Stromal cell of bone marrow (primary cell): ENCODE measurements around the gene UMPS.
"Not testable (repeated sequence)": the region's sequence is repeated elsewhere in the genome, so short reads cannot be mapped to it uniquely, and the experiment has no call there.

Experiments used
- DNase-seq: peaks from one replicate; pipeline ENCODE4 v3.0.0-alpha.2; 2012; ENCODE audit warnings: low read depth

Gene UMPS

GRCh38 chr3:124707223-124707622, 23.0 kb upstream of the UMPS start:
- DNase-seq = not testable (repeated sequence)

GRCh38 chr3:124707656-124708062, 22.6 kb upstream of the UMPS start:
- peak; percentile 80 for DNase-seq

GRCh38 chr3:124714223-124714853, 15.9 kb upstream of the UMPS start:
- DNase-seq = peak; percentile 3

DNA sequence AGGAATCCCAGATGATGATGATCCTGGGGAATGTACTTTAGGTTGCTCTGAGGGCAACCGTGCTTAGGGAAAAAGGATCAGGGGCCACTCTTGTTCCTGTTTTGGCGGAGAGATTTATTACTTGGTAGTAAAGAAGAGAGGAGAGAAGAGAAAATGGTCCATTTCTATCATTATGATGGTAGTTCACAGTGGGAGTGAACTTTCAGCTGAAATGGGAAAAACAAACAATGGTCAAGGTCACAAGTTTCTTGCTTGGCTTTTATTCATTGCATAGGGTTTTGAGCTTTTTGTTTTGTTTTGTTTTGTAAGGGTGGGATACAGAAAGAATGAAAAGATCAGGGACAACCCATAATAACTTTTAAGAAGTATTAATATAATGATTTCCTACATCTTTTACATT, 7.7 kb upstream of the UMPS start:
- DNase-seq = no peak

GRCh38 chr3:124730941-124731297, 667 bp downstream of the UMPS start:
- DNase-seq = no peak

- no peak for DNase-seq
Measured at GRCh38 chr3:124731760-124732159, 1.5 kb downstream of the UMPS start.

GRCh38 chr3:124741027-124741426, 10.8 kb downstream of the UMPS start:
- DNase-seq = peak; percentile 64

DNA sequence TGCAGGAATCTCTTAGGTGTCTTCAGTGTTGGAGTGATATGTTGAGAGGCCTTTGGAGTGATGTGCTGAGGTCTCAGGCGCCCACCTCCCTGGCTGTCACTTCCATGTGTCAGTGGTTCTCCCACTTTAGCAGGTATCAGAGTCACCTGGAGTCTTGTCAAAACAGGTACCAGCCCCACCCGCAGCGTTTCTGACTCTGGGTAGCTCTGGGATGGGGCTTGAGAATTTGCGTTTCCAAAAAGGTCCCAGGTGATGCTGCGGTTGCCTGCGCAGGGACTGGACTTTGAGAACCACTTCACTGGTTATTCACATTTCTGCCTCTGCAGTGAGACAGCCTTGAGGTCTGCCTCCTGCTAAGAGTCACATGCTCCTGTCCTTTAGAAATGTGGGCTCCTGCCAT, 15.5 kb downstream of the UMPS start:
- no peak for DNase-seq

DNA sequence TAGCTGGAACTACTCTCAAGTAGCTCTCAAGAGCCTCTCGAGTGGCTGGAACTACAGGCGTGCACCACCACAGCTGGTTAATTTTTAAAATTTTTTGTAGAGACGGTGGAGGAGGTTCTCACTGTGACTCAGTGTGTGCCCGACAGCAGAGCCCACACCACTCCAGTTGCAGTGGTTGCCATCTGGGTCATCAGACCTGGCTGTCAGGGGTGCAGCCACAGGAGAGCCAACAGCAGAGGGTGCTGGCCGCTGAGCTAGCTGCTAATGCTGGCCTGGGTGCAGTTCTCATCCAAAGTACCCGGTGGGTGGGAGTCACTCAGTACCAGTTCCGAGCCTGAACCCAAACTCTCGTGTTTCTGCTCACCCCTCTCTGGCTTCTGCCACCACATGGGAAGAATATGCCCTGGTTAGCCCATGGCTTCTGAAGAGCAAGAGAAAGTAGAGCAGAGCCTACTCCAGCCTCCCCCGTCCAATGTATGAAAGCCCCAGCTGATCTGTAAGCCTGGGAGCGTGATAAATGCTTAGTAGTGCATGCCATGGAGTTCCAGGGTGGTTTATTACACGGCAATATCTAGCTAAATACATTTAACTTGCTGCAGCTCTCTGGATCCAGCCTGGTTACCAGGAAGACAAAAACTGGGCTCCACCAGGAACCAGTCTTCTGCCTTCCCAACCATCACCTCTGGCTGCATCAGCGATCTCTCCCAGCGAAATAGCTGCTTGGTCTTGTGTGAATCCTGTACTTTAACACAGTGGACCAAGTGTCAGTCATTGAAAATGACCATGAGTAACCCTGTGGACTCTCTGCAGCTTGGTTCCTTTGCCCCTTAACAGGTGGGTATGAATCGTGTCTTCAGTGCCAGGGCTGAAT, 17.1 kb downstream of the UMPS start:
- no peak for DNase-seq

- no peak for DNase-seq
Measured at GRCh38 chr3:124748560-124749198, 18.4 kb downstream of the UMPS start.

DNA sequence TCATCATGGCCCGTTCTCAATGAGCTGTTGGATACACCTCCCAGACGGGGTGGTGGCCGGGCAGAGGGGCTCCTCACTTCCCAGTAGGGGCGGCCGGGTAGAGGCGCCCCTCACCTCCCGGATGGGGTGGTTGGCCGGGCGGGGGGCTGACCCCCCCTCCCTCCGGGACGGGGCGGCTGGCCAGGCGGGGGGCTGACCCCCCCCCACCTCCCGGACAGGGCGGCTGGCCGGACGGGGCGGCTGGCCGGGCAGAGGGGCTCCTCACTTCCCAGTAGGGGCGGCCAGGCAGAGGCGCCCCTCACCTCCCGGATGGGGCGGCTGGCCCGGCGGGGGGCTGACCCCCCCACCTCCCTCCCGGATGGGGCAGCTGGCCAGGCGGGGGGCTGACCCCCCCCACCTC, 19.6 kb downstream of the UMPS start:
- not testable (repeated sequence) for DNase-seq

DNA sequence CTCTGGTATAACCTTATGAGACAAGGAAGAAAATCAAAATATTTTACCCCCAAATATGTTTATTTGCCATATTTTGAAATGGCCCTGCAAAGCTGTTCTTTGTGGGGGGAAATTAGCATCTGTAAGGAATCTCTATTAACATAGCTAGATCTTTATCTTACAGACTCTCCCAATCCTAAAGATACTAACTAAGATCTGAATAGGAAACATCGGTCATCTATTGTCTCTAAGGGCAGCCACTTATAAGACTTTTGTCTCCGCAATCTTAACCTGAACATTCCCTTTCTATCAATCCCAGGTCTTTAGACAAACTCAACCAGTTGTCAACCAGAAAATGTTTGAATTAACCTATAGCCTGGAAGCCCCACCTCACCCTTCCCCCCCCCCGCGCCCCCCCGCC, 21.2 kb downstream of the UMPS start:
- DNase-seq = no peak

DNA sequence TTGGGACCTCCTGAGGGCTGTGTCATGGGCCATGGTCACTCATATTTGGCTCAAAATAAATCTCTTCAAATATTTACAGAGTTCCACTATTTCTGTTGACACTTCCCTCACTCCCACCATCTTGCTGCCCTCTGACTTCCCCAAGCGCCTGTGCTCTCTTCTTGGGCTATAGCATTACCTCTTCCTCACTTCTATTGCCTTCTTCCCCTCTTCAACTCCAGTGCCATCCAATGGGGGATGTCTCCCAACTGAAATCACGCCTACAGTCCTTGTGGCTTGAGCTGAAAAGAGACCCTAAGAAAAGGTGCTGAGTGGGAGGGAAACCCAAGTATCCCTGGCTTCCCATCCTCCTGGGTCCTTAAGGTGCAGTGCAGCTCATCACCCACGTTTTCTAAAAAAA, 21.8 kb downstream of the UMPS start:
- DNase-seq = no peak

DNA sequence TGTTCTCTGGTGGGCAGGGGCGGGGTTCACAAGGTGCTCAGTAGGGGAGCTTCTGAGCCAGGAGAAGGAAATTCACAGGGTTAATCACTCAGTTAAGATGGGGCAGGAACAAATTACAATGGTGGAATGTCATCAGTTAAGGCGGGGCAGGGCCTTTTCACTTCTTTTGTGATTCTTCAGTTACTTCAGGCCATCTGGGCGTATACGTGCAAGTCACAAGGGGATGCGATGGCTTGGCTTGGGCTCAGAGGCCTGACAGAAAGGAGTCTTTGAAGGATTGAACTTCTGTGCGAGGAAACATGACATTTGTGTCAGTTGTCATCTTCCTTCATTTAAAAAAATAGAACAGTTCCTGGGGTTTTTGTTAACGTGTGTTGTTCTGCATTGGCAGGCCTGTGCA, 27.7 kb downstream of the UMPS start:
- not testable (repeated sequence) for DNase-seq

DNA sequence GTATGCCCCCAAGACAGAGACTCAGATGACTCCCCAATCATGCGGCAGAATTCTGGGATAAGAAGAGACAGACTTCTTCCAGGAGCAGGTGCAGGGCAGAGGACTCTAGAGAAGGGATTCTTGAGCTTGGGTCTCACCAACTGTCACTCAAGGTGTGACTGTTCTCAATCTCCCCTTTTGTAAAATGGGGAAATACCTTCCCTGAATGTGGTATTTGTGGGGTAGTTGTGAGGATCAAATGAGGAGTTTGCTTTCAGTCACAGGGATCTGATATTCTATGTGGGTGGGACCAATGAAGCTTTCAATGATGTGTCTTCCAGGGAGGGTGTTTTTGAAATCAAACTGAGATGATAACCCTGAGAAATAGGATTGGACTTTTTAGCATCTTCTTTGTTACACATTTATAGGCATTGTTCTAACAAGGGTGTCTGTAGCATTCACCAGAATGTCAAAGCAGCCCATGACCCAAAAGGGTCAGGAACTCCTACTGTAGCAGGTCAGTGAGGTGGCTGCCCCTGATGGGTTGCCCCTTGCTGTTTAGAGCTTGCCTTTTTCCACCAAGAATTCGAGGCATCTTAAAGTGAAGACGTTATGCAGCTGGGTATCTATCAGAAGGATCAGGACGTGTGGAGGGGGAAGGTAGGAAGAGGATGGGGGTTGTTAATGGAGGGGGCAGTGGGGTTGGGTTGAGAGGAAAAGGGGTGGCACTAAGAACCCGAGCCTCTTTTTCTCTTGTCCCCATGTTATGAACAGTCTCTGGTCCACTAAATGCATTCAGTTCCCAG, 28.8 kb downstream of the UMPS start:
- no peak for DNase-seq

DNA sequence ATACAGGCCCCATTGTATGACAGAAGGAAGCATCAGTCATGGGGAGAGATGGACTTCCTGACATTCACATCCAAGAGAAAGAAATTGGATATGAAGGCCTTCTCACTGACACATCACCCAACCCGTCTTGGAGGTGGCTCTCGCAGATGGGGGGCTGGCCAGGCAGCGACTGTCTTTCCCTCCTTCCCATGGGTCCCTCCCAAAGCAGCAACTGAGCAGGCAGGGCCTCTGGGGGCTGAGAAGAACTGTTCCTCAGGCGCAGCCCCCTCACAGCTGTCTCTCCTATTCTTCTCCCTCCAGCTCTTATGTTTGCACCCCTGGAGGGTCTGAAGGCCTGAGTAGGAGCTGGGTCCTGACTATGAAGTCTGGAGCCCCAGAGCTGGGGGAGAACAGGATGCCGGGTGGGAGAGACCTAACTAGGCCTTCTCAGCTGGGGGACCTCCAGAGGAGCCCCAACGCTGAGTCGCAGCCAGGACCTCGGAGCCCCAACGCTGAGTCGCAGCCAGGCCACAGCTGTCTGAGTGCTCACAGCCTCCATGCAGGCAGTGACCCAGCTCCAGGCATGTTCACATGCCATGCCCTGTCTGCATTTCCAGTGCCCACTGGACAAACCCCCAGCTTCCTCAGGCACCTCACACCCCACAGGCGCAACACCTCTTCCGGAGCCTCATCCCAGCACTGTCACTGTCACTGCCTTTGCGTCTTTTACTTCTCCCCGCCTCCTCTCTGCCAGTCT, 29.6 kb downstream of the UMPS start:
- no peak for DNase-seq

GRCh38 chr3:124760601-124761000, 30.3 kb downstream of the UMPS start:
- DNase-seq = peak; percentile 36

- DNase-seq = peak; percentile 76
Measured at GRCh38 chr3:124761250-124761796, 31.1 kb downstream of the UMPS start.

DNA sequence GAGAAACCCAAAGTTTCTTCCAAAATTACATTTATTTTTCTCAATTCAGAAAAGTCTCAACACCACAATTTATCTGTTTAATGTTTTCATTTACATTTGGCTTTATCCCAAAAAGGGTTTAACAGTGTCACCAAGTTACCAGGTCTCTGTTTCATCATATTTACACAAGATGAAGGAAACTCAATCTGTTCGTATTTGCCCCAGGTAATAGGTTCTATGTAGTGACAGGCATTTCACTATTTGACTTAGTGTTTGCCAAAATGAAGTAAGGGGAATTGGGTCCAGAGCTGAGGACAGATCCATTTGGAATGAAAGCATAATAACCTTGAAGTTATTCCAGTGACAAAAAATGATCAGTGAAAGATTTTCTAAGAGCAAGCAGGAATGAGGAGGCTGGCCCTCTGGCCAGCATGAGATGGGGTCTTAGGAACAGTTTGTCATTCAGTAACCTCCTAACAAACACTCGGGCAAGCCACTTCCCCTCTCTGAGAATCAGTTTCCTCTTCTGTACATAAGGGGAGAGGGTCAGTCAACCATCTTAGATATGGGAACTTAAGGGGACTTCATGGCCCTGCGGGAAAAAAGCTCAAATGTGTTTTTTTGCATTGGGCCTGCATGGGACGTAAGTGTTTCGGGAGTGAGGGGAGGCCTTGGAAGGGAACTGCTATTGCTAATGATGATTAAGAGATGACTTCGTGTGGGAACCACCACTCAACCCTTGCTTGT, 31.8 kb downstream of the UMPS start:
- no peak for DNase-seq

DNA sequence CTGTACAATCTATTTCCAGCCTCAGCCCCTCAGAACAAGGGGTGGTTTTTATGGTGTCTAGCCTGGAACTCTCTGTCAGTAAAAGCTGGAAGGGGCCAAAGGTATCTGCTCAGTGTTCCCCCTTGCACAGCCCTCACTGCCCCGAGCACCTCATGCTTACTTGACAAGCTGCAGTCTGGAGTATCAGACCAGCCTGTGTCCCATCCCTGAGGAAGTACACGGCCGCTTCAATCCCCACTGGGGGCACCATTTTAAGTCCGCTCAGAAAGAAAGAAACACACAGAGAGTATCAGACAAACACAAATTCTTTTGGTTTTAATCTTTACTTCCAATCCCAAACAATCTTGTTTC, 32.4 kb downstream of the UMPS start:
- no peak for DNase-seq

DNA sequence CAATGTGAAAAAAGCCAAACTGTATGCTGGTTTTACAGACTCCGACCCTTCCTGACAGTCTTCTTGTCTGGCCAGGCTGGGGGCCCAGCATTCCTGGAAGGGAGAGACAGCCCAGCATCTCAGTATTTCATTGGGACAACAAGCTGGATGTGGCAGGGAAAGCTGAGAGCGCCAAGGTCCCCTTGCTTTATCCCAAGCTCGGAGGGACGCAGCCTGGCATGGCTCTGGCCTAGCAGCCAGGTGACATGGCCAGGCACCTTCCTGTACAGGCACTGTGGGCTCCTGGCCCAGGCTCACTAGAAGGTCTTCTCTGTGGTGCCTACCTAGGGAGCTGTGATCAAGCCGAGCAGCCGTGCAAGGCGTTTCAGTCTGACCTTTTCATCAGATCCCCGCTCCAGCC, 33.0 kb downstream of the UMPS start:
- no peak for DNase-seq
